Activated CD4-positive, CD25-positive, alpha-beta regulatory T cell (primary cell): ENCODE data around the gene PRTN3.
"Not testable (repeated sequence)": the region's sequence is repeated elsewhere in the genome, so short reads cannot be mapped to it uniquely, and the experiment has no call there.

Experiments
- DNase-seq, 4 experiments: peaks; one replicate each; lab custom pipeline; 2025; lab: John Stamatoyannopoulos, UW

The PRTN3 gene

GRCh38 chr19:866769-867300 lies 26.0 kb downstream of the PRTN3 start:
- DNase-seq = no peak

DNA sequence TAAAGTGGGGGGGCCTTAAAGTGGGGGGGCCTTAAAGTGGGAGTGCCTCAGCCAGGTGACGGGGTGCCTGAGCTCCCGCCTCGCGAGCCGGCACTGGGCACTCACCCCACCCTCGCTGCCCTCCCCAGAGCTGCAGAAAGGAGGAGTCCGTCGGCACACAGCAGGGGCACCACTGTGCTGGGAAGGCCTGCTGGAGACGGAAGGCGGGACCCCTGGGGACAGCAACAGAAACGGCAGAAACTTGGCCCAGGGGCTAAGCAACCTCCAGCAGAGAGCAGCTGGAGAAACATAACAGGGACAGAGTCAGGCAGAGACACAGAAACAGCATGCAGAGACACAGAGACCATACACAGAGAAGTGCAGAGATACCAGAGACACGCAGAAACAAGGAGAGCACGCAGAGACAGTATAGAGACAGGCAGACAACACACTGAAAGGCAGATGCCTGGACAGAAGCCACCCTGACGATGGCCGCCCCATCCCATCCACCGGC lies 26.5 kb downstream of the PRTN3 start:
- no peak for DNase-seq

DNA sequence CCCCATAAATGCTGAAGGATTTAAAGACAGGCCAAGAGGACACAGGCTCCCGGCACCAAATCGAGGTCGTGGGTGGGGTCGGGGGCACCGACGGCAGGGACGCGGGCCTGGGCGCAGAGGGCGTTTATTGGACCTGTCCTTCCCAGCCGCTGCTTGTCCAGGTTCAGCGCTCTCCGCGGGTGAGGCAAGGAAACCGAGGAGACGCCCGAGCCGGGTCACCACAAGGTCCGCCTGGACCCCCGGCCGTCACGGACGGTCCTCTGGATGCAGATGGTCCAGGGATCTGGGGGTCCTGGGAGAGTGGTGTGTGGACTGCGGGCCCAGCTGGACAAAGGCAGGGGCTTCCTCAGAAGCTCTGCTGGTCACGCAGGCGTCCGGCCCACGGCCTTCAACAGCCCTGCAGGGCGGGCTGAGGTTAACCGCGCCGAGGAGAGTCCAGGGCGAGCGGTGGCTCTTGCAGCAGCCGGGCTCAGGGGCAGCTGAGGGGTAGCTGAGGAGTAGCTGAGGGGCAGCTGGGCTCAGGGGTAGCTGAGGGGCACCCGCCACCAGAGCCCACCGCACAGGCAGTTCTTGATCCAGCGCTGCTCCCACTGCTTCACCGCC lies 27.2 kb downstream of the PRTN3 start:
- DNase-seq = no peak

- DNase-seq = no peak
Measured at GRCh38 chr19:868458-869244, 27.9 kb downstream of the PRTN3 start.

DNA sequence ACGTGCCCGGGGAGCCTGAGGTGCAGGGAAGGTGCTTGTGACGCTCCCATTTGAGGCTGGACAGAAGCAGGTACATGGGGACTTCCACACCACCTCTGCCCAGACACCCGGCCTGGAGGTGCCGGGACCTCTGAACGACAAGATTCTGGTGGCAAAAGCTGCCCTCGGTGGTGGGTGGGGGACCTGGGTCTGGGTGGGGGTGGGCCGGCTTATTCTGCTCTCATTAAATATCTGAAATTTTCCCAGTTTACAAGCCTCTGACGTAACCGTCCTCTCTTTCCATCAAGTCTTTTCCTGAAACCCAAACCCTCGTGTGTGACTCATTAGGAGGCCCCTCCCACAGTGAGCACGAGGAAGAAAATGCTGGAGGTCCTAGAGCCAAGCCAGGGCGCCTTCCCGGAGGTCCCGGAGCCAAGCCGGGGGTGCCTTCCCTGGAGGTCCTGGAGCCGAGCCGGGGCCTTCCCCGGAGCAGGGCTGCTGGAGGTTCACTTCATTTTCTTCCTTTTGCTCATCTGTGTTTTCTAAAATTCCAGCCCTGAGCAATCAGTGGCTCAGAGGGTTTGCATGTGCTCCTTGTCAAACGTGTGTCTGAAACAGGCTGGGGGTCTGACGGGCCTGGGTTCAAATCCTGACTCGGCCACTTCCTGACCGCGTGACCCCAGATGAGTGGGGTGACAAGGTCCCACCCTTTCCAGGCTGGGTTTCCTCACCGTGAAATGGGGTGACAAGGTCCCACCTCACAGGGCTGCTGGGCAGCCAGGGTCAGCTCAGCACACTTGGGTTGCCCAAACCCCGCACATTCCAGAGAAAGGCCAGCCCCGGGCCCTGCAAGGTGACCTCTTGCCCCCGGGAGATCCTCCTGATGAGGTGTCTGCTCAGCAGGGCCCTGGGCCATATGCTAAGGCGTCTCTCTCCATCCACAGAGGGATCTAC lies 28.7 kb downstream of the PRTN3 start:
- no peak for DNase-seq

- no peak for DNase-seq
Measured at GRCh38 chr19:870314-870713, 29.5 kb downstream of the PRTN3 start.

DNA sequence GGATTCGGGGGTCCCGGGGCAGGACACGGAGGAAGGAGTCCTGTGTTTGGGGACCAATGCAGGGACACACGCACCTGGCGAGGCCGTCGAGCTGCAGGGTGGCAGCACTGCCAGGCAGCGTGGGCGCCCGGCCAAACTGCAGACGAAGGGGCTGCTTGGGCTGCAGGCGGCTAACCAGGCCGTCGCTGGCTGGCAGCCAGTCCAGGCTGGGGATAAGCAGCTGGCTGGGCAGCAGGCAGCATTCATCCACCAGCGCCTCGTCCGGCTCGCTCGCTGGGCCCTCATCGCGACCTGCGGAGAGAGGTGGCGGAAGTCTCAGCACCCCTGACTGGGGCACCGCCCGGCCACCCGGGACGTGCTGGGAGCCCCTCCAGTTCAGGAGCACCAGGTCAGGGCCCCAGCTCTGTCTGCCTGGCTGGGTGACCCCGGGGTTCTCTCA lies 30.2 kb downstream of the PRTN3 start:
- no peak for DNase-seq

GRCh38 chr19:871446-872265 lies 30.9 kb downstream of the PRTN3 start:
- DNase-seq = no peak

DNA sequence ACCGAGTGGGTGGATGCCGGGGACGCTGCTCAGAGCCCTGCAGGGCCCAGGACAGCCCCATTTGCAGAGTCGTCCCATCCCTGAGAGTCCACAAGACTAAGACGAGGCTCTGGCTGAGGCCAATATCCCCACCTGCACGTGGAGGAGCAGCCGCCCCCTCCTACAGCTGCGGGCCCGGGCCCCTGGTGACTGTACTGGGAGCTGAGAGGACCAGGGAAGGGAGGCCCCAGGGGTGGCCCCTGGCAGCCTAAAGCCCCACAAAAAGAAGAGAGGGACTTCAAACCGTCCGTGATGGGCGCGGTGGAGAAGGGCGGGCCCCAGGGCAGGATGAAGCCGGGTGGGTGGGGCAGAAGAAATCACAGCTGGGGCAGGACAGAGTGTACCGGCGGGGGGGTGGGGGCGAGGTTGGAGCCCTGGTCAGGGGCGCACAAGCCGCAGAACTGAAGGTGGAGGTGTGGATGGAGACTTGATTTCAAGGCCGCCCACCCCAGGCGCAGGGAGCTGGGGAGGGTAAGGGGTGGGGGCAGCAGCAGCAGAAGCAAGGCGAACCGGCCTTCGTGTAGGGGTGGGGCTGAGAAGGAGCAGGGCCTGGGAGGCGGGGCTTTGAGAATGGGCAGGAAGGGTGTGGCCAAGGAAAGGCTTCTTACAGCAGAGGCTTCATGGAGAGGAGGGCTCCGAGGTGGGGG lies 31.6 kb downstream of the PRTN3 start:
- DNase-seq = peak; percentile 50 to 78 (median 69)

- peak in 3 of 4 experiments; percentile 29 to 79 (median 74) for DNase-seq
Measured at GRCh38 chr19:873084-873483, 32.3 kb downstream of the PRTN3 start.

DNA sequence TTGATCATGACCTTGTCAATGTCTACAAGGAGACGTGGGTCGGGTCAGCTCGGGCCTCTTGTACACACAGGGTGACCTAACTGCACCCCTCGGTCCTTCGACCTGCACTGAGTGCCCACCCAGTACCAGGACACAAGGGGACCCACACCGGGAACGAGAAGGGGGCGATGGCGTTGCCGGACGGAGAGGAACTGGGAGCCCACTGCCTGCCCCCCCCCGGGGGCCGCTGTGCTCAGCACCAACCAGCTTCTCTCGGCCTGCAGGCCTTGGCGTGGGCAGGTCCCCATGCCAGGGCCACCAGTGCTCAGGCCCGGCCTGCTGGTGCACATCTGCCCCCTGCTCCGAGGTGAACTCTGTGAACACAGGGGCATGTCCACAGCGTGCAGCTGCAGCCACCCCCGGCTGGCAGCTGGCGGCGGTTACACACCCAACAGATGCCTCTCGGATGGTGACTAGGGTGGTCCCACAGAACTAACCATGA lies 32.8 kb downstream of the PRTN3 start:
- no peak for DNase-seq

- no peak for DNase-seq
Measured at GRCh38 chr19:875265-875879, 34.6 kb downstream of the PRTN3 start.

GRCh38 chr19:876089-876488 lies 35.3 kb downstream of the PRTN3 start:
- DNase-seq = no peak

DNA sequence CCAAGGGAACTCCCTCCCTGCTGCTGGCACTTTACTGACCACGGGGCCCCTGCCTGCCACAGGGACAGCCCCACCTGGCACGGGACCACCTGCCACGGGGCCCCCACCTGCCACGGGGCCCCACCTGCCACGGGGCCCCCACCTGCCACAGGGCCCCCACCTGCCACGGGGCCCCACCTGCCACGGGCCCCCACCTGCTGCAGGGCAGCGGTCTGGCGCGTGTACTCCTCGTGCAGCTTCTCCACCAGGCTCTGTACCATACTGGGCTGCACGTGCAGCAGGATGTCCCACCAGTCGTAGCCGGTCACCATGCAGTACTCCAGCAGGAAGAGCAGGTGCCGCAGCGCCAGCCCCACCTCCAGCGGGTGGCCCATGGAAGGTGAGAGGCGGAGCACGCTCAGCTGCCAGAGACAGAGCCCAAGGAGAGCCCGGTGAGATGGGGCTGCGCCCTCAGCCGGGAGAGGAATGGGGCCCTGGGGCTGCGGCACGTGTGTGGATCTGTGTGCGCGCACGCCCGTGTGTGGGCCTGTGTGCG lies 36.0 kb downstream of the PRTN3 start:
- DNase-seq = no peak

- DNase-seq = not testable (repeated sequence)
Measured at GRCh38 chr19:877992-878660, 37.3 kb downstream of the PRTN3 start.

- not testable (repeated sequence) for DNase-seq
Measured at GRCh38 chr19:878751-879561, 38.2 kb downstream of the PRTN3 start.

DNA sequence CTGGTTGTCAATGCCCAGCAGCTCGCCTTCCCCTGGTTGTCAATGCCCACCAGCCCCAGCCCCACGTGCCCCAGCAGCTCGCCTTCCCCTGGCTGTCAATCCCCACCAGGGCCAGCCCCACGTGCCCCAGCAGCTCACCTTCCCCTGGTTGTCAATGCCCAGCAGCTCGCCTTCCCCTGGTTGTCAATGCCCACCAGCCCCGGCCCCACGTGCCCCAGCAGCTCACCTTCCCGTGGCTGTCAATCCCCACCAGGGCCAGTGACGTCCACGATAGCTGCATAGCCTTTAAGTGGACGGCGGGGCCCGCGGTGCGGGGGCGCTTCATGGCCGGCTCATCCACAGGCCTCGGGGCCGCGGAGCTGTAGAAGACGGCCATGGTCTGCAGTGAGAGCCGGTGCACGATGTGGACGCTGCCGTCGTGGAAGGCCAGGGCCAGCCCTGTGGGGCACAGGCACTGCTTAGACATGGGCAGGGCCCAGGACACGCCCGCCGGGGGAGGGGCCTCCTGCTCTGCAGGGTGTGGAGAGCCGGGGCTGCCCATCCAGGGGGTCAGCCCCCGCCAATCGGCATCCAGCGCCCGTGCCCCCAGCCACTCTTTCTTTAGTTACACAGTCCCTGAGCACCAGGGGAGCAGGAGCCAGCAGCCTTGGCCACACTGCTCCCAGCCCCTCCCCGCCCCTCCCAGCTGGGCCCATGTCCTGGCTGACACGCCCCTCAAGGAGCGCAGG lies 39.1 kb downstream of the PRTN3 start:
- peak in 1 of 4 experiments; percentile 25 for DNase-seq
